ENCODE data around the gene YWHAE.

DNA sequence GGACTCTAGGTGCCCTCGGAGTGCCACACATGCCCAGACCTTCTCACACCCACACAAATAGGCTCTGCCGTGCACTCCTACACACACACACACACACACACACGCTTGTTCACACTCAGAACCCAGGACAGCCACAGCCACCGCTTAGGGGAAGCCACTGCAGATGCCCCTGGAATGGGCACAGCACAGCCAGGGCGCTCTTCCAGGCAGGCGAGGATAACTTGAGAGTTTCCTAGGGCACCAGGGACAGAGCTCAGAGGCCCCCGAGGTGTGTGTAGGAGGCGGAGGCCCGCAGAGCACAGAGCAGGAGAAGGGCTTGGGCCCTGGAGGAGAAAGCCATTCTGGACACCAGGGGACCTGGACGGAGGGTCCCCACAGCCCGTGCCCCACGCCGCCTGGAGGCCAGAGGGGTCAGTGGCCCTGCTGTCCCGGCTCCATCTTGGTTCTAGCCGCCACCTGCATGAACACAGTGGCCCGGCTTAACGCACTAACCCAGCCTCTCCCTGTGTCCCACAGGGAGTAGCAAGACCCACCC is 99.6 kb downstream of the YWHAE start:
- TF ChIP-seq, protein P1, sequence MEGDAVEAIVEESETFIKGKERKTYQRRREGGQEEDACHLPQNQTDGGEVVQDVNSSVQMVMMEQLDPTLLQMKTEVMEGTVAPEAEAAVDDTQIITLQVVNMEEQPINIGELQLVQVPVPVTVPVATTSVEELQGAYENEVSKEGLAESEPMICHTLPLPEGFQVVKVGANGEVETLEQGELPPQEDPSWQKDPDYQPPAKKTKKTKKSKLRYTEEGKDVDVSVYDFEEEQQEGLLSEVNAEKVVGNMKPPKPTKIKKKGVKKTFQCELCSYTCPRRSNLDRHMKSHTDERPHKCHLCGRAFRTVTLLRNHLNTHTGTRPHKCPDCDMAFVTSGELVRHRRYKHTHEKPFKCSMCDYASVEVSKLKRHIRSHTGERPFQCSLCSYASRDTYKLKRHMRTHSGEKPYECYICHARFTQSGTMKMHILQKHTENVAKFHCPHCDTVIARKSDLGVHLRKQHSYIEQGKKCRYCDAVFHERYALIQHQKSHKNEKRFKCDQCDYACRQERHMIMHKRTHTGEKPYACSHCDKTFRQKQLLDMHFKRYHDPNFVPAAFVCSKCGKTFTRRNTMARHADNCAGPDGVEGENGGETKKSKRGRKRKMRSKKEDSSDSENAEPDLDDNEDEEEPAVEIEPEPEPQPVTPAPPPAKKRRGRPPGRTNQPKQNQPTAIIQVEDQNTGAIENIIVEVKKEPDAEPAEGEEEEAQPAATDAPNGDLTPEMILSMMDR (IDR thresholded peaks at IDR 0.05), result no peak
- no peak for TF ChIP-seq ZFX (IDR thresholded peaks at IDR 0.05; ENCODE audit: borderline replicate concordance)
